Lung (tissue), 12 donors: ENCODE results near the gene DENND11. TPM values are rescaled to one million over a fixed set of nuclear protein-coding genes. Genes with fewer than 3 reads are reported as not detected.

Experiments used
- ATAC-seq: fragments of 200-7000 bp; cut with Tn5 transposase; one replicate; pipeline ENCODE4 v1.9.1; 2020; ENCODE audit warnings: moderate number of reproducible peaks; ENCODE audit not compliant: insufficient read depth, low FRiP score
- DNase-seq, 3 donors: peaks; one replicate each; pipeline ENCODE4 v3.0.0-alpha.2; 2013 to 2017
- H3K27ac ChIP-seq, 2 donors: one replicate each; pipeline ENCODE4 v1.5.1; 2013; ENCODE audit warnings: mild to moderate bottlenecking in 2 of 2, moderate library complexity in 2 of 2, control low read depth in 1 of 2, inconsistent platforms in 1 of 2, low read depth in 1 of 2, low read length in 1 of 2
- H3K27me3 ChIP-seq, 3 donors: one replicate each; pipeline ENCODE4 v1.5.1; 2013; ENCODE audit warnings: low read length in 2 of 3; ENCODE audit not compliant: control insufficient read depth in 3 of 3, insufficient read depth in 3 of 3
- H3K36me3 ChIP-seq, 4 donors: one replicate each; pipeline ENCODE4 v1.5.1; 2013; ENCODE audit warnings: low read length in 4 of 4, mild to moderate bottlenecking in 1 of 4, moderate library complexity in 1 of 4; ENCODE audit not compliant: control insufficient read depth in 4 of 4, insufficient read depth in 4 of 4
- H3K4me1 ChIP-seq, 5 donors: one replicate each; pipeline ENCODE4 v1.5.1; 2013; ENCODE audit warnings: low read length in 5 of 5, mild to moderate bottlenecking in 2 of 5, moderate library complexity in 1 of 5; ENCODE audit not compliant: control insufficient read depth in 5 of 5, insufficient read depth in 5 of 5
- H3K4me3 ChIP-seq: one replicate; pipeline ENCODE4 v1.5.1; 2013; ENCODE audit warnings: mild to moderate bottlenecking, control low read depth, moderate library complexity
- H3K9ac ChIP-seq, 2 donors: one replicate each; pipeline ENCODE4 v1.5.1; 2013; ENCODE audit warnings: low read length in 2 of 2, control low read depth in 1 of 2; ENCODE audit not compliant: insufficient read depth in 1 of 2
- H3K9me3 ChIP-seq, 4 donors: one replicate each; pipeline ENCODE4 v1.5.1; 2013; ENCODE audit warnings: low read length in 3 of 4, mild to moderate bottlenecking in 1 of 4, moderate library complexity in 1 of 4; ENCODE audit not compliant: control insufficient read depth in 4 of 4, insufficient read depth in 3 of 4
- CTCF ChIP-seq: IDR thresholded peaks from 2 replicates; pipeline ENCODE4 v1.5.1; 2012; ENCODE audit warnings: mild to moderate bottlenecking; ENCODE audit errors: control extremely low read depth, extremely low read depth
- WGBS, 2 donors: extraction: QIAGEN DNeasy Blood & Tissue Kit; methylation state at CpG; one replicate each; pipeline ENCODE4 v1.1.7; 2013; 5-methylcytosine and 5-hydroxymethylcytosine counted together
- polyA plus RNA-seq, 2 donors: library from polyadenylated mRNA; stranded (reverse); fragments of 200-250 nt; gene quantifications; one replicate each; pipeline ENCODE4 v1.2.1, GENCODE V29; 2013
- total RNA-seq, 2 donors: library from RNA; depleted of rRNA in 1 of 2; stranded (reverse); fragments of >200 nt in 1 of 2; gene quantifications; one replicate each; pipeline ENCODE4 v1.2.1, GENCODE V29; 2014 to 2021
- donor health status: control.
- donor health status: control.
- donor health status: Bipolar disorder and iron deficiency.
- donor health status: healthy.
- donor health status: DM: yes; HTN: yes; CAD: no.

DENND11 gene
- total and polyA plus RNA-seq, 4 donors: 5.1 to 43.3 (median 16.2) TPM

GRCh38 chr7:141712603-141713255 is 10.8 kb upstream of the DENND11 start:
- H3K4me3 ChIP-seq: no peak overlapping the region
- ATAC-seq (no peak), DNase-seq (no peak)
- no peaks in the 10 kb centered on the region for H3K4me1 ChIP-seq
- 87 to 90% methylated on average over 5 of the region's 5 CpGs for WGBS, 2 donors
- H3K36me3 ChIP-seq: no peaks in the 10 kb centered on the region
- no peak overlapping the region for H3K27ac ChIP-seq
- no peaks in the 10 kb centered on the region for H3K27me3 ChIP-seq
- H3K9ac ChIP-seq: peak overlapping the region in 1 of 2 donors; percentile 3
- H3K9me3 ChIP-seq: no peaks in the 10 kb centered on the region
- TF ChIP-seq CTCF: no peak

GRCh38 chr7:141710301-141710700 is 8.3 kb upstream of the DENND11 start:
- no peaks in the 10 kb centered on the region for H3K9me3 ChIP-seq
- no peaks in the 10 kb centered on the region for H3K36me3 ChIP-seq
- WGBS, 2 donors: 38 to 51% methylated on average over 1 of the region's 1 CpG
- no peaks in the 10 kb centered on the region for H3K4me1 ChIP-seq
- TF ChIP-seq CTCF: no peak
- DNase-seq (no peak), ATAC-seq (no peak)
- H3K9ac ChIP-seq: no peak overlapping the region
- H3K27ac ChIP-seq: no peak overlapping the region
- H3K4me3 ChIP-seq: no peak overlapping the region
- H3K27me3 ChIP-seq: no peaks in the 10 kb centered on the region

GRCh38 chr7:141709749-141710148 is 7.8 kb upstream of the DENND11 start:
- no peak for TF ChIP-seq CTCF
- WGBS, 2 donors: 88 to 97% methylated on average over 4 of the region's 4 CpGs

GRCh38 chr7:141709318-141709717 is 7.4 kb upstream of the DENND11 start:
- no peak for DNase-seq
- H3K4me3 ChIP-seq: no peak overlapping the region
- H3K27ac ChIP-seq: no peak overlapping the region
- ATAC-seq: no peak
- no peaks in the 10 kb centered on the region for H3K27me3 ChIP-seq
- no peak for TF ChIP-seq CTCF
- 90 to 93% methylated on average over 2 of the region's 2 CpGs for WGBS, 2 donors
- no peak overlapping the region for H3K9ac ChIP-seq
- H3K9me3 ChIP-seq: no peaks in the 10 kb centered on the region
- no peaks in the 10 kb centered on the region for H3K36me3 ChIP-seq
- H3K4me1 ChIP-seq: peaks cover 0 to 7% (median 0%) of the 10 kb centered on the region in 5 donors

More at GRCh38 chr7:141709749-141710148, 7.8 kb upstream of the DENND11 start:
- Histone ChIP-seq H3K27ac (no peak overlapping the region), H3K27me3 (no peaks in the 10 kb centered on the region), H3K4me3 (no peak overlapping the region), H3K4me1 (peaks cover 0 to 3% (median 0%) of the 10 kb centered on the region in 5 donors), H3K36me3 (no peaks in the 10 kb centered on the region), H3K9me3 (no peaks in the 10 kb centered on the region), H3K9ac (no peak overlapping the region)
- DNase-seq: no peak
- no peak for ATAC-seq
